OCI-LY7 (cell line): ENCODE measurements around the gene RFX3. TPM values are rescaled to one million over a fixed set of nuclear protein-coding genes. Genes with fewer than 3 reads are reported as not detected.

Experiments
- BruUV-seq: library from RNA; stranded (reverse); fragments of 400-500 nt; replicated peaks from 2 replicates; lab custom pipeline; 2021; lab: Mats Ljungman, UMichigan
- CTCF ChIA-PET: fragments of 300-600 bp; sonication (Branson Sonifier 250); formaldehyde crosslinking; loops from one replicate; lab custom pipeline; 2022; ENCODE audit warnings: antibody characterized with exemption; ENCODE audit not compliant: unreplicated experiment; lab: Charles Lee
- POLR2A ChIA-PET: fragments of 300-600 bp; sonication (Branson Sonifier 250); formaldehyde crosslinking; loops from one replicate; lab custom pipeline; 2022; ENCODE audit warnings: antibody characterized with exemption; lab: Charles Lee
- DNase-seq: peaks from one replicate; pipeline ENCODE4 v3.0.0-alpha.2; 2015; ENCODE audit warnings: low spot score
- H2AFZ ChIP-seq: fragments of 200-600 bp; sonication (generic), shearing (Covaris generic); 2 replicates; pipeline ENCODE4 v1.6.1; 2014; ENCODE audit warnings: mild to moderate bottlenecking, antibody characterized with exemption, low read length, moderate library complexity
- H3K27ac ChIP-seq: fragments of 200-600 bp; sonication (generic); 2 replicates; pipeline ENCODE4 v1.5.1; 2014; ENCODE audit warnings: mixed run types, low read depth, mild to moderate bottlenecking, moderate library complexity, low read length, inconsistent platforms; ENCODE audit not compliant: poor library complexity, severe bottlenecking
- H3K36me3 ChIP-seq: fragments of 200-600 bp; sonication (generic); 2 replicates; pipeline ENCODE4 v1.6.1; 2014; ENCODE audit warnings: mild to moderate bottlenecking, antibody characterized with exemption, low read length, moderate library complexity, mixed read lengths; ENCODE audit not compliant: insufficient read depth
- H3K4me1 ChIP-seq: fragments of 200-600 bp; sonication (generic); 2 replicates; pipeline ENCODE4 v1.5.1; 2014; ENCODE audit warnings: mild to moderate bottlenecking, low read length; ENCODE audit not compliant: insufficient read depth, poor library complexity, severe bottlenecking
- H3K4me2 ChIP-seq: fragments of 200-600 bp; sonication (generic); 2 replicates; pipeline ENCODE4 v1.6.1; 2014; ENCODE audit warnings: mild to moderate bottlenecking, low read length
- H3K4me3 ChIP-seq: fragments of 200-600 bp; sonication (generic); 2 replicates; pipeline ENCODE4 v1.5.1; 2014; ENCODE audit warnings: mild to moderate bottlenecking, low read depth, low read length; ENCODE audit not compliant: poor library complexity, severe bottlenecking
- H3K79me2 ChIP-seq: fragments of 200-600 bp; sonication (generic); 2 replicates; pipeline ENCODE4 v1.6.1; 2016; ENCODE audit warnings: low read depth, mild to moderate bottlenecking, low read length, moderate library complexity, mixed read lengths; ENCODE audit not compliant: insufficient read depth
- H3K9me2 ChIP-seq: fragments of 200-600 bp; sonication (generic); 2 replicates; pipeline ENCODE4 v1.6.1; 2016; ENCODE audit warnings: mild to moderate bottlenecking, low read length, mixed read lengths; ENCODE audit not compliant: insufficient read depth
- H3K9me3 ChIP-seq: fragments of 200-600 bp; sonication (generic); 2 replicates; pipeline ENCODE4 v1.6.1; 2014; ENCODE audit warnings: mild to moderate bottlenecking, mixed run types, low read length, mixed read lengths
- H4K20me1 ChIP-seq: fragments of 200-600 bp; sonication (generic); 2 replicates; pipeline ENCODE4 v1.6.1; 2014; ENCODE audit warnings: mild to moderate bottlenecking, antibody characterized with exemption, low read length, moderate library complexity, mixed read lengths; ENCODE audit not compliant: insufficient read depth
- CTCF ChIP-seq: fragments of 200-600 bp; sonication (generic); conservative IDR thresholded peaks from 2 replicates; pipeline ENCODE4 v1.5.1; 2014; ENCODE audit warnings: mild to moderate bottlenecking, antibody characterized with exemption, low read length, moderate library complexity, mixed read lengths
- EZH2phosphoT487 ChIP-seq: fragments of 200-600 bp; sonication (generic); IDR thresholded peaks from 2 replicates; pipeline ENCODE4 v1.6.1; 2018; ENCODE audit warnings: low read depth, borderline replicate concordance, mild to moderate bottlenecking, mixed run types, antibody characterized with exemption, low read length, moderate library complexity, mixed read lengths
- intact Hi-C: fragments of 100-400 bp; cut with micrococcal nuclease; formaldehyde crosslinking; loops from one replicate; pipeline ENCODE4 v1.10.0; 2022; ENCODE audit not compliant: unreplicated experiment
- total RNA-seq, 2 experiments: library from RNA; depleted of rRNA in 1 of 2; stranded (reverse); fragments of >200 nt in 1 of 2; shearing (Covaris generic) in 1 of 2; gene quantifications; 2 replicates each; pipeline ENCODE4 v1.2.3, GENCODE V29; 2014 to 2022

RFX3 gene
- total RNA-seq, 2 experiments from 2014 or later = 6.9 to 18.1 TPM

GRCh38 chr9:3532158-3532557 is 6.4 kb upstream of the RFX3 start:
- intact Hi-C loops = no loop called here
- TF ChIP-seq EZH2phosphoT487 (no peak), CTCF (no peak)
- H3K4me1 ChIP-seq = peaks cover 14% of the 10 kb centered on the region
- no peak overlapping the region for H3K27ac ChIP-seq
- H4K20me1 ChIP-seq = 0 out of 2 replicates have a peak, but pooled peaks cover 3% of the 10 kb centered on the region
- peaks cover 29% of the 10 kb centered on the region for H3K79me2 ChIP-seq
- H3K9me2 ChIP-seq = no peaks in the 10 kb centered on the region
- CTCF ChIA-PET = no interaction called here
- H3K9me3 ChIP-seq = no peaks in the 10 kb centered on the region
- H3K4me3 ChIP-seq = no peak overlapping the region
- DNase-seq = no peak
- H3K4me2 ChIP-seq = no peak overlapping the region
- BruUV-seq = no TSS peak
- H3K36me3 ChIP-seq = peaks cover 25% of the 10 kb centered on the region
- no peak overlapping the region for H2AFZ ChIP-seq
- POLR2A ChIA-PET = no interaction called here

GRCh38 chr9:3528451-3528850 is 2.6 kb upstream of the RFX3 start:
- peak overlapping the region; percentile 96 for H3K27ac ChIP-seq
- CTCF ChIA-PET = interaction anchor here (1.0 kb wide), 1 partner anchor 87 kb away, joined by 5 read pairs; no protein-coding TSS in a partner anchor
- H2AFZ ChIP-seq = no peak overlapping the region; the same call in 1 of the 2 replicates
- POLR2A ChIA-PET = interaction anchor here (1.1 to 4.0 kb wide), 12 partner anchors 12 to 685 kb away, joined by 3 to 52 read pairs (median 8); partner anchors contain the start of gene PUM3
- peak; percentile 30 for DNase-seq
- H3K79me2 ChIP-seq = peaks cover 53% of the 10 kb centered on the region
- H3K4me3 ChIP-seq = peak overlapping the region; percentile 95
- no peaks in the 10 kb centered on the region for H3K9me3 ChIP-seq
- H4K20me1 ChIP-seq = 0 out of 2 replicates have a peak, but pooled peaks cover 3% of the 10 kb centered on the region
- intact Hi-C loops = loop anchor here (2.0 to 5.0 kb wide), 3 partner anchors 62 to 686 kb away; partner anchors contain the start of gene PUM3
- BruUV-seq = no TSS peak
- H3K9me2 ChIP-seq = no peaks in the 10 kb centered on the region
- peaks cover 19% of the 10 kb centered on the region for H3K4me1 ChIP-seq
- H3K4me2 ChIP-seq = peak overlapping the region; percentile 85
- peaks cover 25% of the 10 kb centered on the region for H3K36me3 ChIP-seq
- TF ChIP-seq EZH2phosphoT487 = no peak
- TF ChIP-seq CTCF = no peak
